Osteocyte (in vitro differentiated cells): ENCODE results near the gene DHDH. TPM values are rescaled to one million over a fixed set of nuclear protein-coding genes. Genes with fewer than 3 reads are reported as not detected.
A peak's percentile ranks its signal among the peaks of the same experiment; 100 is the strongest.
"Not testable (repeated sequence)": the region's sequence is repeated elsewhere in the genome, so short reads cannot be mapped to it uniquely, and the experiment has no call there.

Experiments
- DNase-seq: peaks from one replicate; pipeline ENCODE4 v3.0.0; 2021; ENCODE audit warnings: mixed read lengths; ENCODE audit not compliant: unreplicated experiment; ENCODE audit errors: extremely low spot score
- H3K27ac Mint-ChIP-seq: one replicate; pipeline ENCODE4 v1.8.0; 2021; ENCODE audit warnings: mild to moderate bottlenecking, mixed read lengths; ENCODE audit not compliant: unreplicated experiment
- H3K27me3 Mint-ChIP-seq: one replicate; pipeline ENCODE4 v1.8.0; 2021; ENCODE audit warnings: mixed read lengths; ENCODE audit not compliant: unreplicated experiment
- H3K36me3 Mint-ChIP-seq: one replicate; pipeline ENCODE4 v1.8.0; 2021; ENCODE audit warnings: mixed read lengths; ENCODE audit not compliant: unreplicated experiment
- H3K4me1 Mint-ChIP-seq: one replicate; pipeline ENCODE4 v1.8.0; 2021; ENCODE audit warnings: mixed read lengths; ENCODE audit not compliant: unreplicated experiment
- H3K4me3 Mint-ChIP-seq: one replicate; pipeline ENCODE4 v1.8.0; 2021; ENCODE audit warnings: mild to moderate bottlenecking, moderate library complexity, mixed read lengths; ENCODE audit not compliant: unreplicated experiment
- H3K9me3 Mint-ChIP-seq: one replicate; pipeline ENCODE4 v1.8.0; 2021; ENCODE audit warnings: mixed read lengths; ENCODE audit not compliant: unreplicated experiment
- long read RNA-seq: library from polyadenylated mRNA; unstranded; transcript quantifications from one replicate; pipeline ENCODE4 v2.0.0, GENCODE V29; 2021
- total RNA-seq: library from RNA; stranded (reverse); gene quantifications from 2 replicates; pipeline ENCODE4 v1.2.1, GENCODE V29; 2021
- TF ChIP-seq, protein P1 (sequence below): fragments of 200-600 bp; sonication (generic); IDR thresholded peaks from 2 replicates; pipeline ENCODE4 v1.5.0; 2021; ENCODE audit warnings: antibody characterized with exemption, mild to moderate bottlenecking, moderate library complexity

The DHDH gene
- 0.67 TPM in 1 of 2 replicates, not detected in the other for total RNA-seq
- long read RNA-seq, result 0 reads

DNA sequence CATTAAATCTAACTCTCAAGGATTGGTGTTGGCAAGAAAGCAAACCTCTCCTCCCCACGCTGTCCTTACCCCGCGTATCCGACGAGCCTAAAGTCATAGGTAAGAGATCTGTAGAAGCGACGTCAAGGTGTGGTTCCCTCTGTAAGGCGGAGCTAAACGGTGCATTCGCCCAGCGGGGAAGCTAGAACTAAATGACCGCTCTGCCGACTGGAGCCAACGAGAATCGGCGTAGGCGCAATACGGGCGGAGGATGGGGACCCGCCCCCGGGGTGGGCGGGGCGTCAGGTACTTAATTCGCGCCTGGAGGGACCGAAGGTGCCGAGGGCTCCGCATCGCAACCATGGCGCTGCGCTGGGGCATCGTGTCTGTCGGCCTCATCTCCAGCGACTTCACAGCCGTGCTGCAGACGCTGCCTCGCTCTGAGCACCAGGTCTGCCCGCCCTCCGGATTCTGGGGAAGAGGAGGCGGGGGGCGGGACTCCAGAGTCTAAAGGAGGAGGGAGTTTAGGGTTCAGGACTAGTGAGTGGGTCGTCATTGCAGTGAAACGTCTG, at the start of gene DHDH:
TSS of gene DHDH (plus strand) at position 318 of the 551 bp plus-strand sequence. CDS start at position 341, 23 bp downstream.
- H3K36me3 Mint-ChIP-seq, result no peaks in the 10 kb centered on the region
- peaks cover 6% of the 10 kb centered on the region for H3K27me3 Mint-ChIP-seq
- no peaks in the 10 kb centered on the region for H3K9me3 Mint-ChIP-seq
- DNase-seq, result no peak
- H3K4me3 Mint-ChIP-seq, result peak within 1 kb of the TSS; percentile 75
- TF ChIP-seq, protein P1, sequence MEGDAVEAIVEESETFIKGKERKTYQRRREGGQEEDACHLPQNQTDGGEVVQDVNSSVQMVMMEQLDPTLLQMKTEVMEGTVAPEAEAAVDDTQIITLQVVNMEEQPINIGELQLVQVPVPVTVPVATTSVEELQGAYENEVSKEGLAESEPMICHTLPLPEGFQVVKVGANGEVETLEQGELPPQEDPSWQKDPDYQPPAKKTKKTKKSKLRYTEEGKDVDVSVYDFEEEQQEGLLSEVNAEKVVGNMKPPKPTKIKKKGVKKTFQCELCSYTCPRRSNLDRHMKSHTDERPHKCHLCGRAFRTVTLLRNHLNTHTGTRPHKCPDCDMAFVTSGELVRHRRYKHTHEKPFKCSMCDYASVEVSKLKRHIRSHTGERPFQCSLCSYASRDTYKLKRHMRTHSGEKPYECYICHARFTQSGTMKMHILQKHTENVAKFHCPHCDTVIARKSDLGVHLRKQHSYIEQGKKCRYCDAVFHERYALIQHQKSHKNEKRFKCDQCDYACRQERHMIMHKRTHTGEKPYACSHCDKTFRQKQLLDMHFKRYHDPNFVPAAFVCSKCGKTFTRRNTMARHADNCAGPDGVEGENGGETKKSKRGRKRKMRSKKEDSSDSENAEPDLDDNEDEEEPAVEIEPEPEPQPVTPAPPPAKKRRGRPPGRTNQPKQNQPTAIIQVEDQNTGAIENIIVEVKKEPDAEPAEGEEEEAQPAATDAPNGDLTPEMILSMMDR, result no peak
- H3K4me1 Mint-ChIP-seq, result peaks cover 16% of the 10 kb centered on the region
- no peak within 1 kb of the TSS for H3K27ac Mint-ChIP-seq

GRCh38 chr19:48883726-48884125, 49.8 kb upstream of the DHDH start:
- Mint-ChIP-seq H3K27me3 (no peaks in the 10 kb centered on the region), H3K27ac (no peak overlapping the region), H3K4me1 (no peaks in the 10 kb centered on the region), H3K4me3 (no peak overlapping the region), H3K9me3 (no peaks in the 10 kb centered on the region), H3K36me3 (peaks cover under 1% of the 10 kb centered on the region)
- TF ChIP-seq, protein P1, result no peak
- no peak for DNase-seq

DNA sequence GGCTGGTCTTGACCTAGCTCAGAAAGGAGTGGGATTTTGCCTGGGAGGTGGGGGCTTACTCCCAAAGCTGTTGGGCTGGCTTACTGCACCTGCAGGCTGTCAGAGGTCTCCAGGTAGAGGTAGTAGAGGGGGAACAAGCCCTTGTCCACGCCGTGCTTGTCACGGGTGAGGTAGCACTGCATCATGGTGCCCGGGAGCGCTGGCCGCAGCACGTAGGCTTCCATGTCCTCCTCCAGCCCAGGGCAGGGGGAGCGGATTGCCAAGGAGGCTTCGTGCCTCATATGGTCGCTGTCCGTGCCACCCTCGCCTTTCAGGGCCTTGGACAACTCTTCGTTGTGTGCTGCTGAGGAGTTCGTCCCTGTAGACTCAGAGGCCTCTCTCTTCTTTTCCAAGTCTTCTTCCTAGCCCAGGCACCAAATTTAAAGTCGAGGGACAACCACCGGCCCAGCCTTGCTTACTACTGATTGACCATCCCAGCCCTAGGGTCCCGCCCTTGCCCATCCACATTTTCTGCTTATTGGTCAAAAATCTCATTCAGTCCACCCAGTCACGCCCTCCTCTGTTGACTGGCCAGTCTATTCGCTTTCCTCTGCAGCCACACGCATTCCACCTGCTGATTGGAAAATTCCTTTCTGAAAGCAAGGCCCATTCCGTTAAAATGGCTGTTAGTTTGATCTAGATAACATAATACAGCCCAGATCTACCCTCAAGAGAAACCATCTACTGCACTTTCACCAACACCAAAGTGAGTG, 45.5 kb upstream of the DHDH start:
- TF ChIP-seq, protein P1, result no peak
- no peak for DNase-seq
- Mint-ChIP-seq H3K27ac (no peak overlapping the region), H3K9me3 (no peaks in the 10 kb centered on the region), H3K27me3 (no peaks in the 10 kb centered on the region), H3K36me3 (no peaks in the 10 kb centered on the region), H3K4me3 (no peak overlapping the region), H3K4me1 (no peaks in the 10 kb centered on the region)

- not testable (repeated sequence) for H3K27ac Mint-ChIP-seq, H3K9me3 Mint-ChIP-seq, H3K27me3 Mint-ChIP-seq, DNase-seq, H3K4me1 Mint-ChIP-seq, H3K4me3 Mint-ChIP-seq, H3K36me3 Mint-ChIP-seq
Observed at GRCh38 chr19:48889496-48889895, 44.0 kb upstream of the DHDH start.

- H3K4me1 Mint-ChIP-seq, result no peaks in the 10 kb centered on the region
- no peaks in the 10 kb centered on the region for H3K27me3 Mint-ChIP-seq
- DNase-seq, result no peak
- TF ChIP-seq, protein P1, result no peak
- H3K36me3 Mint-ChIP-seq, result no peaks in the 10 kb centered on the region
- no peak overlapping the region for H3K4me3 Mint-ChIP-seq
- no peak overlapping the region for H3K27ac Mint-ChIP-seq
- H3K9me3 Mint-ChIP-seq, result no peaks in the 10 kb centered on the region
Observed at GRCh38 chr19:48890551-48890950, 42.9 kb upstream of the DHDH start.
